HG03378 (cell line): ENCODE results near the gene RBBP4.

Source experiments
- ATAC-seq: cut with Tn5 transposase; IDR thresholded peaks from one replicate; pipeline ENCODE4 v1.9.1; 2021; ENCODE audit warnings: mild to moderate bottlenecking, moderate library complexity; ENCODE audit not compliant: unreplicated experiment

The RBBP4 gene

GRCh38 chr1:32717503-32717902 lies 66.5 kb downstream of the RBBP4 start:
- no peak for ATAC-seq

GRCh38 chr1:32718036-32718435 lies 67.0 kb downstream of the RBBP4 start:
- ATAC-seq, result no peak

- no peak for ATAC-seq
These were observed 67.5 kb downstream of the RBBP4 start for GRCh38 chr1:32718527-32718926.

- ATAC-seq, result no peak
These were observed 68.8 kb downstream of the RBBP4 start for GRCh38 chr1:32719681-32720275.

- no peak for ATAC-seq
These were observed 73.9 kb downstream of the RBBP4 start for GRCh38 chr1:32724678-32725614.

- no peak for ATAC-seq
These were observed 74.6 kb downstream of the RBBP4 start for GRCh38 chr1:32725615-32725982.

- ATAC-seq, result no peak
These were observed 76.9 kb downstream of the RBBP4 start for GRCh38 chr1:32727876-32728275.

GRCh38 chr1:32728413-32729077 lies 77.5 kb downstream of the RBBP4 start:
- no peak for ATAC-seq

- ATAC-seq, result no peak
These were observed 78.4 kb downstream of the RBBP4 start for GRCh38 chr1:32729254-32730046.

- ATAC-seq, result no peak
These were observed 82.7 kb downstream of the RBBP4 start for GRCh38 chr1:32733582-32734321.
